GM12874 (cell line): ENCODE results near the gene BLM.

Experiments
- TF ChIP-seq, protein P1 (sequence below): IDR thresholded peaks from 2 replicates; pipeline ENCODE4 v1.5.1; 2011; ENCODE audit warnings: low read depth, mild to moderate bottlenecking, control low read depth, low read length, moderate library complexity; ENCODE audit not compliant: insufficient read depth

Gene BLM

DNA sequence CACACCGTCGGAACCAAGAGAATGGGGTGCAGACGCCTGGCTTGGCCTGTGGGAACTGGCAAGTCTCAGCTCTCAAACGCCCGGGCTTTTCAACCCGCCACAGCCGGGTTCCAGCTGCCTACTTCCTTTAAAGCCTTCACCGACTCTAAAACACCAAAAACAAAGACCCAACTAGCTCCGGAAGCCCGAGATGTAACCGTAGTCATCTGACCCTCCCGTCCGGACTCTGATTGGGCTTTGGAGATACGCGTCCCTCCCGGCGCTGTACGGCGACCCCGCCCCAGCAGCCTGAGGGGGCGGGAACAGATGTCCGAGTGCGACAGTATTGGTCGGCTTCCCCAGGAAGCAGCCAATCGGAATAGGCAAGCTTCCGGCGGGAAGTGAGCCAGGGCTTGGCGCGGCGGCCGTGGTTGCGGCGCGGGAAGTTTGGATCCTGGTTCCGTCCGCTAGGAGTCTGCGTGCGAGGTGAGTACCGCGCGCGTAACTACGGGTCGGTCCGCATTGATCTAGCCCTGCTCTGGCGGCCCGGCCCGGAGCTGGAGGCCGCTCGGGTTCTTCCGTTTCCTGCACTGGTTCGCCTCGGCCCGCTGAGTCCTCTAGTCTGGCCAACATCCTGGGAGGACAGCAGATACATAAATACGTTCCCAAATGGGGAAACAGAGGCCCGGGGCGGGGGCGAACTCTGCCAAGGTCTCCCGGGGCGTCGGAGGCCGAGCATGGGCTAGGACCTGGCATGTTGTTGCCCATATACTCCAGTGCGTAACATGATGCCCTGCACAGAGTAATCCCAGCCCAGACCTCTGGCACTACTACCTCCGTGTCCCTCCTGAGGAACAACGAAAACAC lies at the start of gene BLM:
TSS of gene BLM (plus strand) at position 371 of the 846 bp plus-strand sequence. CDS start 30,047 bp downstream, outside the sequence.
- TF ChIP-seq, protein P1, sequence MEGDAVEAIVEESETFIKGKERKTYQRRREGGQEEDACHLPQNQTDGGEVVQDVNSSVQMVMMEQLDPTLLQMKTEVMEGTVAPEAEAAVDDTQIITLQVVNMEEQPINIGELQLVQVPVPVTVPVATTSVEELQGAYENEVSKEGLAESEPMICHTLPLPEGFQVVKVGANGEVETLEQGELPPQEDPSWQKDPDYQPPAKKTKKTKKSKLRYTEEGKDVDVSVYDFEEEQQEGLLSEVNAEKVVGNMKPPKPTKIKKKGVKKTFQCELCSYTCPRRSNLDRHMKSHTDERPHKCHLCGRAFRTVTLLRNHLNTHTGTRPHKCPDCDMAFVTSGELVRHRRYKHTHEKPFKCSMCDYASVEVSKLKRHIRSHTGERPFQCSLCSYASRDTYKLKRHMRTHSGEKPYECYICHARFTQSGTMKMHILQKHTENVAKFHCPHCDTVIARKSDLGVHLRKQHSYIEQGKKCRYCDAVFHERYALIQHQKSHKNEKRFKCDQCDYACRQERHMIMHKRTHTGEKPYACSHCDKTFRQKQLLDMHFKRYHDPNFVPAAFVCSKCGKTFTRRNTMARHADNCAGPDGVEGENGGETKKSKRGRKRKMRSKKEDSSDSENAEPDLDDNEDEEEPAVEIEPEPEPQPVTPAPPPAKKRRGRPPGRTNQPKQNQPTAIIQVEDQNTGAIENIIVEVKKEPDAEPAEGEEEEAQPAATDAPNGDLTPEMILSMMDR: peak; percentile 7; the same call in 1 of the 2 replicates

GRCh38 chr15:90671216-90671615 lies 45.9 kb upstream of the BLM start:
- TF ChIP-seq, protein P1: no peak

DNA sequence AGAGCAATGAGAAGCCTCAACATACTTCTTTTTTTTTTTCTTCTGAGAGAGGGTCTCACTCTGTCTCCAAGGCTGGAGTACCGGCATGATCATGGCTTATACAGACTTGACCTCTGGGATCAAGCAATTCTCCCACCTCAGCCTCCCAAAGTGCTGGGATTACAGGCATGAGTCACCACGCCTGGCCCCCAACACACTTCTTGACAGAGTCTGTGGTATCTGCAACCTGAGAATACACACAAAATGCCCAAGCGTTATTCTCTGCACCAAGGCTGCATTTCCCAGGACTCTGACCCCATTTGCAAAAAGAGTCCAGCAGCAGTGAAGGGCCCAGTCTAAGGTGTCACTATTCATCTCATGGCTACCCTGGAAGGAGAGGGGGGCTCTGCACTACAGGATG lies 42.7 kb upstream of the BLM start:
- TF ChIP-seq, protein P1: no peak

- TF ChIP-seq, protein P1: no peak
Observed at GRCh38 chr15:90675464-90675863, 41.7 kb upstream of the BLM start.

DNA sequence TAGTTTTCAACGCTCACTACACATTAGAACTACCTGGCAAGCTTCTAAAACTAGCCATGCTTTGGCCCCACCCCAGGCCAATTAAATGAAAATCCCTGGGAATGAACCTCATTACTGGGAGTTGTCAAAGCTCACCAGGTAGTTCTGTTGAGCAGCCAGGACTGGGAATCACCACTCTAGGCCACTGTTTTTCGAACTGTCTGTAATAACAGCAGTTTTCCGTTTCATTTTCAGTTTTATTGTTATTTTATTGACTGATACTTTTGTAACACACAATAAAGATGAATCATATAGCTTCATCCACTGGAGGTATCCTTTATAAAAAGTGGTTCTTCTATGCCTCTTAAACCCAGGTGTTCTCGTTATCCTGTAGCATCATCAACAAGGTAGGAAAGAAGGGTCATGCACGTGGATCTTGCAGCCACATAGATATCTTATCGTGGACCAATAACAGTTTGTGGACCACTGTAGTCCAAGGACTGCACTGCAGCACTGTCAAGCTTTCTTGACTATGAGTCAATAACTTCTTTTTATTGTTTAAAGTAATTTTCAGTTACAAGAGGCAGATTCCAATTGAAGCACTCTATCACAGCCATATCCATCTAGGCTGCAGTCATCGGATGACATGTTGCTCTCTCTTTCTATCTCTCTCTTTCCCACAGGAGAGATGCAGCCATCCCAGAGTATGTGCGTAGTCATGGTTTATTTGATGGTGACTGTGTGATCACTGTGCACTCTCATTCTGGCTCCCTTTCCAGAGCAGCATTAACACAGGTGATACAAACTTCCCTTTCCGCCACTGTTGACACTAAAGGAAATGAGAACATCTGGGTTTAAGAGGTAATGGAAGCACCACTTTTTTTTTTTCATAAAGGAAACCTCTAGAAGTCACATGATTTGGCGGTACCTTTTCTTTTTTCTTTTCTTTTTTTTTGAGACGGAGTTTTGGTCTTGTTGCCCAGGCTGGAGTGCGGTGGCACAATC lies 39.0 kb upstream of the BLM start:
- TF ChIP-seq, protein P1: no peak

DNA sequence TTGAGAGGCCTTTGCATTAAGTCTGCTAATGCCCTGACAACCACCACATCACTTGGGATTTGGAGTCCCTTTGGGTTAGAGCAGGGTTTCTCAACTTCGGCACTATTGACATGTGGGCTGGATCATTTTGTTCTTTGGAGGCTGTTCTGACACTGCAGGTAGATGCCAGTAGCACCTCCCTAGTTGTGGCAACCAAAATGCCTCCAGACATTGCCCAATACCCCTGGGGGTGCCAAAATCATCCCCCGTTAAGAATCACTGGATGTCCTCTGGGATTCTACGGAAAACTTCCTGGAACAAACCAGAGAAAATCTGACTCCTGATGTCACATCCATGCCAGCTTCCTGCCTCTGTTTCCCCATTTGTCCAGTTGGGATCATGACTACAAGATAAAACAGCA lies 37.2 kb upstream of the BLM start:
- TF ChIP-seq, protein P1: no peak

GRCh38 chr15:90680371-90680935 lies 36.7 kb upstream of the BLM start:
- TF ChIP-seq, protein P1: no peak
